WERI-Rb-1 (cell line): ENCODE results near the gene MICAL3.
"Not testable (repeated sequence)": the region's sequence is repeated elsewhere in the genome, so short reads cannot be mapped to it uniquely, and the experiment has no call there.

Source experiments
- DNase-seq: peaks from one replicate; pipeline ENCODE4 v3.0.0-alpha.2; 2020
- H3K27ac ChIP-seq: fragments of 250-450 bp; sonication (Bioruptor Pico); 2 replicates; pipeline ENCODE4 v1.5.1; 2020; ENCODE audit warnings: mild to moderate bottlenecking, moderate library complexity
- H3K27me3 ChIP-seq: fragments of 250-450 bp; sonication (Bioruptor Pico); 2 replicates; pipeline ENCODE4 v1.5.1; 2021; ENCODE audit warnings: mild to moderate bottlenecking, low read depth, moderate library complexity; ENCODE audit not compliant: insufficient read depth, severe bottlenecking
- H3K36me3 ChIP-seq: fragments of 250-450 bp; sonication (Bioruptor Pico); 2 replicates; pipeline ENCODE4 v1.5.1; 2020; ENCODE audit warnings: mild to moderate bottlenecking, moderate library complexity
- H3K4me3 ChIP-seq: 2 replicates; pipeline ENCODE4 v1.5.1; 2011; ENCODE audit warnings: low read depth, mild to moderate bottlenecking, control low read depth, low read length
- H3K9me3 ChIP-seq: fragments of 250-450 bp; sonication (Bioruptor Pico); 2 replicates; pipeline ENCODE4 v1.5.1; 2021; ENCODE audit warnings: mild to moderate bottlenecking, moderate library complexity; ENCODE audit not compliant: severe bottlenecking
- CTCF ChIP-seq: IDR thresholded peaks from 2 replicates; pipeline ENCODE4 v1.5.1; 2011; ENCODE audit warnings: low read depth, mild to moderate bottlenecking, control low read depth, inconsistent platforms, low read length

The MICAL3 gene

GRCh38 chr22:17880020-17880419 lies 144.3 kb downstream of the MICAL3 start:
- Histone ChIP-seq H3K36me3 (peaks cover 23% of the 10 kb centered on the region), H3K27me3 (no peaks in the 10 kb centered on the region)
- DNase-seq: no peak

GRCh38 chr22:17878941-17879340 lies 145.4 kb downstream of the MICAL3 start:
- H3K4me3 ChIP-seq: no peak overlapping the region
- H3K27ac ChIP-seq: no peak overlapping the region
- TF ChIP-seq CTCF: no peak
- H3K27me3 ChIP-seq: no peaks in the 10 kb centered on the region
- H3K36me3 ChIP-seq: peaks cover 13% of the 10 kb centered on the region; the same call in 1 of the 2 replicates
- H3K9me3 ChIP-seq: no peaks in the 10 kb centered on the region
- no peak for DNase-seq

More at GRCh38 chr22:17880020-17880419, 144.3 kb downstream of the MICAL3 start:
- H3K27ac ChIP-seq: no peak overlapping the region
- H3K9me3 ChIP-seq: no peaks in the 10 kb centered on the region
- no peak for TF ChIP-seq CTCF
- H3K4me3 ChIP-seq: no peak overlapping the region

- H3K9me3 ChIP-seq: no peaks in the 10 kb centered on the region
- H3K27me3 ChIP-seq: no peaks in the 10 kb centered on the region
- TF ChIP-seq CTCF: no peak
- DNase-seq: no peak
- H3K4me3 ChIP-seq: no peak overlapping the region
- H3K27ac ChIP-seq: no peak overlapping the region
- peaks cover 9% of the 10 kb centered on the region; the same call in 1 of the 2 replicates for H3K36me3 ChIP-seq
These were observed 146.1 kb downstream of the MICAL3 start for GRCh38 chr22:17878186-17878694.

GRCh38 chr22:17876878-17877855 lies 147.2 kb downstream of the MICAL3 start:
- H3K27me3 ChIP-seq, H3K4me3 ChIP-seq, H3K36me3 ChIP-seq, DNase-seq, H3K9me3 ChIP-seq, H3K27ac ChIP-seq: not testable (repeated sequence)

GRCh38 chr22:17876306-17876831 lies 148.0 kb downstream of the MICAL3 start:
- no peak for DNase-seq
- H3K9me3 ChIP-seq: no peaks in the 10 kb centered on the region
- peaks cover 16% of the 10 kb centered on the region for H3K36me3 ChIP-seq
- no peaks in the 10 kb centered on the region for H3K27me3 ChIP-seq
- H3K4me3 ChIP-seq: no peak overlapping the region
- no peak overlapping the region for H3K27ac ChIP-seq
- TF ChIP-seq CTCF: no peak

DNA sequence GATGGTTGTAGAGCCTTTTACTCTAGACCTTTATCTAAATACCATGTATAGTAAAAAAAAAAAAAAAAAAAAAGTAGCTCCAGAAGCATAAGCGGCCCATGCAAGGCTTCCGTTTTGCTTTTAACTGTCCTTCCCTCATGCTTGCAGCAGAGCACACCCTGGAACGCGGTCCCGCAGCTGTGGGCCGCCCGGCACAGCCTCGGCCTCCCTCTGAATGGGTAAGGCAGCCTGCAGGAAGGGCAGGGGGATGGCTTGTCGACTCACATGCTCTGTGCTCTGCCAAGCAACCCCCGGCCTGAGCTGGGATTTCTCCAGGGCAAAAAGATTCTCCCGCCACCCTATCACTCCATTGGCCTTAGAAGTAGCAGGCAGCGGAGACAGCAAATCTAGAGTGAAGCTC lies 148.7 kb downstream of the MICAL3 start:
- DNase-seq: no peak
- no peak overlapping the region for H3K27ac ChIP-seq
- no peaks in the 10 kb centered on the region for H3K27me3 ChIP-seq
- no peak for TF ChIP-seq CTCF
- H3K36me3 ChIP-seq: peaks cover 17% of the 10 kb centered on the region
- H3K9me3 ChIP-seq: no peaks in the 10 kb centered on the region
- no peak overlapping the region for H3K4me3 ChIP-seq
